DOHH2 (cell line): Measurements from ENCODE around the gene SLC25A43.

ENCODE experiments used
- H3F3A ChIP-seq: fragments of 200-600 bp; sonication (generic), shearing (Covaris generic); 2 replicates; pipeline ENCODE4 v1.6.0; 2016; ENCODE audit warnings: antibody characterized with exemption, mild to moderate bottlenecking; ENCODE audit not compliant: control insufficient read depth, insufficient read depth
- H3K27ac ChIP-seq: fragments of 200-600 bp; sonication (generic); 2 replicates; pipeline ENCODE4 v1.5.1; 2014; ENCODE audit warnings: low read depth, mild to moderate bottlenecking, low read length, moderate library complexity
- H3K27me3 ChIP-seq: fragments of 200-600 bp; sonication (generic); 2 replicates; pipeline ENCODE4 v1.6.1; 2014; ENCODE audit warnings: mild to moderate bottlenecking, low read length, mixed read lengths; ENCODE audit not compliant: control insufficient read depth
- H3K36me3 ChIP-seq: fragments of 200-600 bp; sonication (generic); 2 replicates; pipeline ENCODE4 v1.6.1; 2014; ENCODE audit warnings: mild to moderate bottlenecking, low read length, moderate library complexity, mixed read lengths; ENCODE audit not compliant: control insufficient read depth
- H3K4me1 ChIP-seq: fragments of 200-600 bp; sonication (generic); 2 replicates; pipeline ENCODE4 v1.6.1; 2014; ENCODE audit warnings: mild to moderate bottlenecking, low read length, mixed read lengths; ENCODE audit not compliant: control insufficient read depth
- H3K4me2 ChIP-seq: fragments of 200-600 bp; sonication (generic); 2 replicates; pipeline ENCODE4 v1.6.0; 2014; ENCODE audit warnings: mild to moderate bottlenecking, low read length, moderate library complexity
- H3K4me3 ChIP-seq: fragments of 200-600 bp; sonication (generic); 2 replicates; pipeline ENCODE4 v1.5.1; 2014; ENCODE audit warnings: mild to moderate bottlenecking, low read length, mixed read lengths
- H3K79me2 ChIP-seq: fragments of 200-600 bp; sonication (generic); 2 replicates; pipeline ENCODE4 v1.6.1; 2014; ENCODE audit warnings: mild to moderate bottlenecking, low read length, mixed read lengths; ENCODE audit not compliant: control insufficient read depth
- H3K9me2 ChIP-seq: fragments of 200-600 bp; sonication (generic); replicated peaks from 2 replicates; pipeline ENCODE4 v1.6.1; 2014; ENCODE audit warnings: mild to moderate bottlenecking, low read length, mixed read lengths; ENCODE audit not compliant: control insufficient read depth
- H3K9me3 ChIP-seq: fragments of 200-600 bp; sonication (generic); 2 replicates; pipeline ENCODE4 v1.6.1; 2014; ENCODE audit warnings: antibody characterized with exemption, low read length, mixed read lengths; ENCODE audit not compliant: control insufficient read depth, insufficient read depth
- H4K20me1 ChIP-seq: fragments of 200-600 bp; sonication (generic); 2 replicates; pipeline ENCODE4 v1.6.0; 2014; ENCODE audit warnings: low read depth, mild to moderate bottlenecking, antibody characterized with exemption, low read length, moderate library complexity; ENCODE audit not compliant: control insufficient read depth, insufficient read depth
- EZH2phosphoT487 ChIP-seq: fragments of 200-600 bp; sonication (generic); IDR thresholded peaks from 2 replicates; pipeline ENCODE4 v1.6.1; 2017; ENCODE audit warnings: borderline replicate concordance, mild to moderate bottlenecking, antibody characterized with exemption, low read length, moderate library complexity, mixed read lengths
- TF ChIP-seq, protein P1 (sequence below): fragments of 200-600 bp; sonication (generic); IDR thresholded peaks from one replicate; pipeline ENCODE4 v1.5.1; 2014; ENCODE audit warnings: antibody characterized with exemption, mild to moderate bottlenecking, low read depth, low read length; ENCODE audit not compliant: poor library complexity, severe bottlenecking

SLC25A43 gene

DNA sequence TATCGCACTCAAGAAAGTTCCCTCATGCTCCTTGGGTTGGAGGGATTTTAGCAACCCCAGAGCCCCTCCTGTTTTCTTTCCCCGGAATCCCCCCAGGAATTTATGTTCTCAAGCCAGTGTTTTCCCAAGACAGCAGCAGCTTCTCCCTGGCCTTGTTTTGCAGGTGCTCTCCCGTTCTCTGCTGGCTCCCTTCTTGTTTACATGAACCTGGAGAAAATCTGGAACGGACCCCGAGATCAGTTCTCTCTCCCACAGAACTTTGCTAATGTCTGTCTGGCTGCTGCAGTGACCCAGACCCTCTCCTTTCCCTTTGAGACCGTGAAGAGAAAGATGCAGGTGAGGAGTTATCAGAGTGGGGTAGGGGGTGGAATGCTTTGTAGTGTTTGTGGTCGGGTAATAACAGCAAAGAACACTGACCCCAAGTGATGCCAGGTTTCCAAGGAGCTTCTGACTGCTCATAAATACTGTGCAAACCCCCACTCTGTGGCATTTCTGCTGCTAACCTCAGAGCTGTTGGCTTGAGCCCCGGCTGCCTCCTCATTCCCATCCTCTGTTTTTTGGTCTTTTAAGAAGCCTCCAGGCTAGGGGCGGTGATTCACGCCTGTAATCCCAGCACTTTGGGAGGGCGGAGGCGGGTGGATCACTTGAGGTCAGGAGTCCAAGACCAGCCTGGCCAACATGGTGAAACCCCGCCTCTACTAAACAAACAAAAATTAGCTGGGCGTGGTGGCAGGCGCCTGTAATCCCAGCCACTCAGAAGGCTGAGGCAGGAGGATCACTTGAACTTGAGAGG lies 11.1 kb downstream of the SLC25A43 start:
- Histone ChIP-seq H3K9me2 (no peaks in the 10 kb centered on the region), H3K4me1 (no peaks in the 10 kb centered on the region), H3K4me3 (no peak overlapping the region), H3K36me3 (no peaks in the 10 kb centered on the region; the same call in 1 of the 2 replicates), H4K20me1 (no peaks in the 10 kb centered on the region), H3K4me2 (no peak overlapping the region), H3K9me3 (no peaks in the 10 kb centered on the region), H3K79me2 (no peaks in the 10 kb centered on the region), H3K27me3 (no peaks in the 10 kb centered on the region), H3F3A (no peaks in the 10 kb centered on the region), H3K27ac (no peak overlapping the region)
- TF ChIP-seq, protein P1, sequence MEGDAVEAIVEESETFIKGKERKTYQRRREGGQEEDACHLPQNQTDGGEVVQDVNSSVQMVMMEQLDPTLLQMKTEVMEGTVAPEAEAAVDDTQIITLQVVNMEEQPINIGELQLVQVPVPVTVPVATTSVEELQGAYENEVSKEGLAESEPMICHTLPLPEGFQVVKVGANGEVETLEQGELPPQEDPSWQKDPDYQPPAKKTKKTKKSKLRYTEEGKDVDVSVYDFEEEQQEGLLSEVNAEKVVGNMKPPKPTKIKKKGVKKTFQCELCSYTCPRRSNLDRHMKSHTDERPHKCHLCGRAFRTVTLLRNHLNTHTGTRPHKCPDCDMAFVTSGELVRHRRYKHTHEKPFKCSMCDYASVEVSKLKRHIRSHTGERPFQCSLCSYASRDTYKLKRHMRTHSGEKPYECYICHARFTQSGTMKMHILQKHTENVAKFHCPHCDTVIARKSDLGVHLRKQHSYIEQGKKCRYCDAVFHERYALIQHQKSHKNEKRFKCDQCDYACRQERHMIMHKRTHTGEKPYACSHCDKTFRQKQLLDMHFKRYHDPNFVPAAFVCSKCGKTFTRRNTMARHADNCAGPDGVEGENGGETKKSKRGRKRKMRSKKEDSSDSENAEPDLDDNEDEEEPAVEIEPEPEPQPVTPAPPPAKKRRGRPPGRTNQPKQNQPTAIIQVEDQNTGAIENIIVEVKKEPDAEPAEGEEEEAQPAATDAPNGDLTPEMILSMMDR, result no peak
- TF ChIP-seq EZH2phosphoT487, result no peak

DNA sequence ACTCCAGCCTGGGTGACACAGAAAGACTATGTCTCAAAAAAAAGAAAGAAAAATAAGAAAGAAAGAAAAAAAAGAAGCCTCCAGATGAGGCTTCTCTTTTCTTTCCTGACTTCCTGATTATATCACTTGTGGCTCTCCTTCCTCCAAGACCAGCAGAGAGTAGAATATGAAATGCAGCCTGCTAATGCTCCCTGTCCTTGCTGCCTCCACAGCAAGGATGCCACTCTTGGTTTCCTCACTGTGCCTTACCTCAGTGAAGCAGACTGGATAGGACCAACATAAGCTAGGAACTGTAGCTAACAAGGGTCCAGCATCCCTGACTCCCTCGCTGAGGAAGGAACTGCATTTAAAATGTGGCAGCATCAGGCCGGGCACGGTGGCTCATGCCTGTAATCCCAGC lies 11.7 kb downstream of the SLC25A43 start:
- no peaks in the 10 kb centered on the region; the same call in 1 of the 2 replicates for H3K36me3 ChIP-seq
- H3K27me3 ChIP-seq, result no peaks in the 10 kb centered on the region
- no peaks in the 10 kb centered on the region for H3K9me2 ChIP-seq
- no peak overlapping the region for H3K27ac ChIP-seq
- TF ChIP-seq, protein P1, result no peak
- no peak for TF ChIP-seq EZH2phosphoT487
- H3F3A ChIP-seq, result no peaks in the 10 kb centered on the region
- H3K4me2 ChIP-seq, result no peak overlapping the region
- H4K20me1 ChIP-seq, result no peaks in the 10 kb centered on the region
- H3K9me3 ChIP-seq, result no peaks in the 10 kb centered on the region
- H3K4me3 ChIP-seq, result no peak overlapping the region
- no peaks in the 10 kb centered on the region for H3K79me2 ChIP-seq
- H3K4me1 ChIP-seq, result no peaks in the 10 kb centered on the region

DNA sequence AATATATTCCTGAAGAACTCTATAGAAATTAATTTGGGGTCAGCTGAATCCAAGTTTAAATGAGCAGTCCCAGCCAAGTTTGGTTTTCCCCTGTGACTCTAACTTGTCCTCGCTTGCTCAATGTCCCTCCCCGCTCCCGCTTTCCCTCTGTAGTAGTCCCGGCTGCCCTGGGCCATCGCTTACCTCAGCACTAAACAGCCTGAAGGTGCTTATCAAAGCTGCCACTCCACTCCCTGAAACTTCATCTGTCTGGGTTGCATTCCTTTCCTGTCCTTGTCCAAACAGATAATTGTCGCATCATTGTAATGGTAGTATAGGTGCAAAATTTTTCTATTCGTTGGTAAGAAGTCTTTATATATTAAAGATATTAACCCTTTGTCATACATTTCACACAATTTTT lies 12.8 kb downstream of the SLC25A43 start:
- Histone ChIP-seq H3K9me2 (no peaks in the 10 kb centered on the region), H3K27ac (no peak overlapping the region), H3F3A (no peaks in the 10 kb centered on the region), H3K9me3 (no peaks in the 10 kb centered on the region), H3K79me2 (no peaks in the 10 kb centered on the region), H3K36me3 (no peaks in the 10 kb centered on the region; the same call in 1 of the 2 replicates), H3K4me3 (no peak overlapping the region), H4K20me1 (no peaks in the 10 kb centered on the region), H3K4me1 (no peaks in the 10 kb centered on the region), H3K4me2 (no peak overlapping the region), H3K27me3 (no peaks in the 10 kb centered on the region)
- no peak for TF ChIP-seq EZH2phosphoT487
- TF ChIP-seq, protein P1, result no peak
